K562 (cell line): ENCODE measurements around the gene RBM19. TPM values are rescaled to one million over a fixed set of nuclear protein-coding genes. Genes with fewer than 3 reads are reported as not detected.

Experiments
- ATAC-seq: fragments of 200-7000 bp; cut with Tn5 transposase; 3 replicates; pipeline ENCODE4 v1.9.1; 2020; ENCODE audit warnings: moderate library complexity
- BruUV-seq: library from RNA; stranded (reverse); fragments of 400-500 nt; replicated peaks from 2 replicates; lab custom pipeline; 2021; lab: Mats Ljungman, UMichigan
- CTCF ChIA-PET: fragments of 300-600 bp; formaldehyde crosslinking; extraction: SDS; loops from one replicate; lab custom pipeline; 2021; ENCODE audit warnings: low intra/inter-chr PET ratio; lab: Yijun Ruan, JAX
- POLR2A ChIA-PET: fragments of 300-600, 350-650 bp; sonication (Branson Sonifier 250); formaldehyde crosslinking; extraction: SDS; loops from one replicate; lab custom pipeline; 2021; ENCODE audit warnings: antibody characterized with exemption, inconsistent platforms; lab: Yijun Ruan, JAX
- DNase-seq, 4 experiments: peaks; one replicate each; pipeline versions ENCODE4 v3.0.0 to v3.0.0-alpha.2; 2011 to 2018; ENCODE audit warnings: low spot score in 3 of 4, mixed read lengths in 3 of 4; ENCODE audit errors: extremely low read depth in 1 of 4
- FAIRE-seq: peaks from 2 replicates; lab custom pipeline; 2011; peaks lifted over from hg19 to GRCh38; lab: Jason Lieb, UNC
- H2AFZ ChIP-seq: 2 replicates; pipeline ENCODE4 v1.6.0; 2011; ENCODE audit warnings: low read depth, low read length, control low read depth, inconsistent platforms
- H3K27ac ChIP-seq: fragments of 200-600 bp; 3 replicates; pipeline ENCODE4 v1.8.0; 2011; ENCODE audit warnings: low read depth, mild to moderate bottlenecking, control low read depth, inconsistent platforms, low read length, moderate library complexity, mixed read lengths; ENCODE audit errors: extremely low read depth
- H3K27me3 ChIP-seq, 2 experiments: fragments of 300-600 bp in 1 of 2; 2 replicates in 1 of 2; 3 replicates in 1 of 2; pipeline versions ENCODE4 v1.6.0 to v1.8.0; 2011; ENCODE audit warnings: inconsistent platforms in 2 of 2, low read length in 2 of 2, mild to moderate bottlenecking in 1 of 2, mixed read lengths in 1 of 2, moderate library complexity in 1 of 2; ENCODE audit not compliant: control insufficient read depth in 2 of 2, insufficient read depth in 2 of 2
- H3K36me3 ChIP-seq: fragments of 300-600 bp; 3 replicates; pipeline ENCODE4 v1.8.0; 2011; ENCODE audit warnings: mild to moderate bottlenecking, low read length, inconsistent platforms; ENCODE audit not compliant: control insufficient read depth, insufficient read depth
- H3K4me1 ChIP-seq, 2 experiments: fragments of 200-600 bp in 1 of 2; replicated peaks in 1 of 2; 2 replicates in 1 of 2; 3 replicates in 1 of 2; pipeline versions ENCODE4 v1.5.1 to v1.8.0; 2011; ENCODE audit warnings: inconsistent platforms in 2 of 2, low read length in 2 of 2, mild to moderate bottlenecking in 1 of 2, mixed read lengths in 1 of 2, moderate library complexity in 1 of 2; ENCODE audit not compliant: control insufficient read depth in 2 of 2, insufficient read depth in 2 of 2
- H3K4me2 ChIP-seq: 2 replicates; pipeline ENCODE4 v1.6.1; 2011; ENCODE audit warnings: low read length, control low read depth, inconsistent platforms, mixed read lengths; ENCODE audit not compliant: insufficient read depth
- H3K4me3 ChIP-seq: fragments of 200-600 bp; sonication (generic), shearing (Covaris generic); 2 replicates; pipeline ENCODE4 v1.5.1; 2016; ENCODE audit warnings: control low read depth, inconsistent platforms
- H3K79me2 ChIP-seq: fragments of 200-600 bp; 3 replicates; pipeline ENCODE4 v1.8.0; 2011; ENCODE audit warnings: low read length, inconsistent platforms; ENCODE audit not compliant: control insufficient read depth, insufficient read depth
- H3K9ac ChIP-seq, 2 experiments: 2 replicates each; pipeline versions ENCODE4 v1.6.0 to v1.6.1; 2011; ENCODE audit warnings: low read depth in 2 of 2, low read length in 2 of 2, control low read depth in 1 of 2, inconsistent platforms in 1 of 2, mild to moderate bottlenecking in 1 of 2, mixed read lengths in 1 of 2; ENCODE audit not compliant: insufficient read depth in 1 of 2
- H3K9me1 ChIP-seq: one replicate; pipeline ENCODE4 v1.6.0; 2011; ENCODE audit warnings: inconsistent platforms, mild to moderate bottlenecking, low read length, moderate library complexity; ENCODE audit not compliant: control insufficient read depth, insufficient read depth
- H3K9me3 ChIP-seq: replicated peaks from 2 replicates; pipeline ENCODE4 v1.5.1; 2011; ENCODE audit warnings: low read depth, low read length, inconsistent platforms; ENCODE audit not compliant: control insufficient read depth, insufficient read depth
- H4K20me1 ChIP-seq: replicated peaks from 2 replicates; pipeline ENCODE4 v1.6.1; 2011; ENCODE audit warnings: low read length, inconsistent platforms, mixed read lengths; ENCODE audit not compliant: control insufficient read depth, insufficient read depth
- ATF1 ChIP-seq, 2 experiments: fragments of 450-650 bp in 1 of 2; IDR thresholded peaks; 2 replicates each; pipeline ENCODE4 v1.6.1; 2016; ENCODE audit warnings: missing compliant biosample characterization in 1 of 2, missing genetic modification characterization in 1 of 2
- CHCHD3 ChIP-seq: fragments of 250-450 bp; sonication (Bioruptor Pico); IDR thresholded peaks from 2 replicates; pipeline ENCODE4 v2.1.2; 2022; ENCODE audit warnings: mild to moderate bottlenecking
- ETS2 ChIP-seq: IDR thresholded peaks from 2 replicates; pipeline ENCODE4 v1.6.1; 2016; ENCODE audit warnings: borderline replicate concordance, missing genetic modification characterization, mild to moderate bottlenecking, moderate library complexity, missing compliant biosample characterization; ENCODE audit not compliant: poor library complexity, severe bottlenecking
- GTF2F1 ChIP-seq: IDR thresholded peaks from 2 replicates; pipeline ENCODE4 v1.6.1; 2011; ENCODE audit warnings: low read depth, low read length, improper control_type of control experiment
- MYBL2 ChIP-seq, 2 experiments: fragments of 450-650 bp in 1 of 2; sonication (generic) in 1 of 2; formaldehyde crosslinking in 1 of 2; IDR thresholded peaks; 2 replicates each; pipeline versions ENCODE4 v1.6.1 to v1.8.1; 2017 to 2022; ENCODE audit warnings: borderline replicate concordance in 1 of 2, inconsistent platforms in 1 of 2, low read depth in 1 of 2, mild to moderate bottlenecking in 1 of 2, missing genetic modification reagents in 1 of 2, moderate library complexity in 1 of 2
- MYNN ChIP-seq, 2 experiments: sonication (generic); formaldehyde crosslinking in 1 of 2; IDR thresholded peaks; 2 replicates each; pipeline versions ENCODE4 v1.5.0 to v1.6.1; 2016 to 2020; ENCODE audit warnings: antibody characterized with exemption in 1 of 2, missing genetic modification reagents in 1 of 2
- SUPT5H ChIP-seq: fragments of 450-650 bp; IDR thresholded peaks from 2 replicates; pipeline ENCODE4 v1.6.1; 2016
- ZFP91 ChIP-seq: sonication (generic); formaldehyde crosslinking; IDR thresholded peaks from 2 replicates; pipeline ENCODE4 v1.8.0; 2022; ENCODE audit warnings: mild to moderate bottlenecking, missing genetic modification reagents
- ZNF518B ChIP-seq: fragments of 250-450 bp; sonication (Bioruptor Pico); IDR thresholded peaks from 2 replicates; pipeline ENCODE4 v1.5.0; 2021; ENCODE audit warnings: mild to moderate bottlenecking, moderate library complexity
- WGBS: fragments of 100-300 bp; shearing (Covaris generic); methylation state at CpG from one replicate; pipeline ENCODE4 v1.1.6; 2016; ENCODE audit warnings: low coverage, mixed read lengths; ENCODE audit not compliant: insufficient coverage; ENCODE audit errors: missing lambda C conversion rate; 5-methylcytosine and 5-hydroxymethylcytosine counted together
- in situ Hi-C: fragments of 300-500 bp; cut with MboI; formaldehyde crosslinking; loops from 4 replicates; pipeline ENCODE4 v1.15.0; 2018; ENCODE audit warnings: inconsistent platforms, mixed read lengths
- intact Hi-C: fragments of 100-400 bp; cut with micrococcal nuclease; formaldehyde crosslinking; loops from 2 replicates; pipeline ENCODE4 v1.14.2; 2022
- polyA plus RNA-seq, 8 experiments: library from polyadenylated mRNA; depleted of rRNA in 4 of 8; stranded (reverse) in 5 of 8; unstranded in 3 of 8; fragments of >200 nt; fragmentation: Nextera tagmentation in 2 of 8; fragmentation: Illumina TruSeq in 1 of 8; extraction: Ambion mirVana in 2 of 8; extraction: Trizol in 1 of 8; gene quantifications; 2 replicates each; pipeline versions ENCODE4 v1.2.1 to v1.2.3, GENCODE V29; 2011 to 2014; ENCODE audit warnings: inconsistent platforms in 1 of 8, missing spikeins in 1 of 8
- total RNA-seq, 7 experiments: library from RNA; depleted of rRNA in 6 of 7; stranded (reverse); fragments of >200 nt in 6 of 7; fragmentation: Illumina TruSeq in 2 of 7; extraction: Trizol in 2 of 7; gene quantifications; 2 replicates each; pipeline versions ENCODE4 v1.2.1 to v1.2.3, GENCODE V29; 2011 to 2021; ENCODE audit warnings: low replicate concordance in 1 of 7

Gene RBM19
- total and polyA plus RNA-seq, 9 of the 15 experiments (the other 6 are each of a cell fraction or from before 2014, with no cell fraction given): 16.0 to 58.4 (median 37.9) TPM

DNA sequence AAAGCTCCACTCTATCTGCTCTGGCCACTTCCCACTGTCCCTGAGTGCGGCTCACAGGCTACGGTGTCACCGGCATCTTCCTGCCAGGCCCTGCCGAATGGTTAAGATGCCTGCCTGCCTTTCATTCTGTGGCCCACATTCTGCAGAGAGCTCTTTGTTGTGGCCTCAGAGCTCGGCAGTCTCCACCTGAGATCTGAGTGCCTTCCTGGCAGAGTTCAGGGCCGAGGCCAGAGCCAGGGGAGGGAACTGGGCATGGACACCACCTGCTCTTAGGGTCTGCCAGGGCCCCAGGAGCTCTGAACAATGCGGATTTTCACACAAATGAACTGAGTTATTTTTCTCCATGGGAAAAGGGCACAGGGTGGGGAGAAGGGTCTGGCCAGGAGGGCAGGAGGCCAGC, 127.2 kb downstream of the RBM19 start:
- POLR2A ChIA-PET: interaction anchor here (1.2 kb wide), 1 partner anchor 19 kb away, joined by 3 read pairs; no protein-coding TSS in a partner anchor
- DNase-seq (no peak), FAIRE-seq (no peak)
- Histone ChIP-seq H2AFZ (no peak overlapping the region), H3K4me2 (no peak overlapping the region), H3K9me3 (no peaks in the 10 kb centered on the region), H4K20me1 (no peaks in the 10 kb centered on the region), H3K4me1 (peaks cover 0 to 4% of the 10 kb centered on the region in 2 experiments; a peak in 1 of 5 replicates), H3K9ac (no peak overlapping the region)
- WGBS: 90% methylated on average over 7 of the region's 7 CpGs
- intact Hi-C loops (no loop called here), in situ Hi-C loops (no loop called here)
- BruUV-seq: no TSS peak
- no peak for TF ChIP-seq ZFP91
- no peak for TF ChIP-seq ZNF518B (CRISPR knock-in tag)
- no peak for TF ChIP-seq SUPT5H
- TF ChIP-seq ETS2 (tag): no peak
- no peak for TF ChIP-seq MYNN (IDR thresholded peaks at IDR 0.05)
- TF ChIP-seq MYNN (CRISPR knock-in tag; IDR thresholded peaks at IDR 0.05): no peak
- no peak for TF ChIP-seq CHCHD3 (CRISPR knock-in tag)
- TF ChIP-seq MYBL2 (IDR thresholded peaks at IDR 0.05; ENCODE audit: low read depth): no peak
- no peak for TF ChIP-seq MYBL2 (CRISPR knock-in tag; IDR thresholded peaks at IDR 0.05; ENCODE audit: borderline replicate concordance)
- TF ChIP-seq GTF2F1: no peak
- no peak for TF ChIP-seq ATF1 (CRISPR knock-in tag; IDR thresholded peaks at IDR 0.05)
- no peak for TF ChIP-seq ATF1 (tag; IDR thresholded peaks at IDR 0.05)
- TF ChIP-seq, all 486 proteins: peak for 0
- Histone ChIP-seq H3K4me3 (no peak overlapping the region), H3K36me3 (peaks cover 13% of the 10 kb centered on the region; the same call in 2 of the 3 replicates), H3K27ac (no peak overlapping the region), H3K9me1 (no peaks in the 10 kb centered on the region), H3K27me3 (no peaks in the 10 kb centered on the region), H3K79me2 (no peaks in the 10 kb centered on the region)
- CTCF ChIA-PET: no interaction called here
- ATAC-seq: no peak
